ENCODE results near the gene PARD3.
A peak's percentile ranks its signal among the peaks of the same experiment; 100 is the strongest.

The PARD3 gene

DNA sequence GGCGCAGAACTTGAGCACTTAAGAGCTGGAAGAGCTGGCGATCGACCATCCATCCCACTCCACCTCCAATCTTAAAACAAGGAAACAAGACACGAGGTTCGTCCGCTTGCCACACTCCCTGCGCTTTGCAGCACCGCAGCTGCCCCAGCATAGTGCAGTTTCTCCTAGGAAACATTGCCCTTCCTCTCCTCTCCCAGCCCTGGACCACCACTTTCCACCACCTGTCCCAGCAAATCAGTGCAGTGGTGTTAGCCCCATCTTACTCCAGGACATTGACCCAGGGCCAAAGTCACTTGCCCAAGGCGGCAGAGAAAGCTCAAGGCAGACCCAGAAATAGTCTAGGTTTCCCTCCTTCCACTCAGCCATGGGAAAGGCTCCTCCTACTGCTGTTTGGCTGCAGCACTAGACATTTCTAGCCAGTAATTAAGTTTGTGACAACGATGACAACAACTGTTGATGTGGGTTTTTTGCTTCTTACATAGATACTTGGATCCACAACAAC lies 1.5 kb upstream of the PARD3 start:
- WGBS (ENCODE audit: extremely low coverage, insufficient coverage, insufficient read length), result no CpG with 5 or more reads among the region's 10 CpGs

DNA sequence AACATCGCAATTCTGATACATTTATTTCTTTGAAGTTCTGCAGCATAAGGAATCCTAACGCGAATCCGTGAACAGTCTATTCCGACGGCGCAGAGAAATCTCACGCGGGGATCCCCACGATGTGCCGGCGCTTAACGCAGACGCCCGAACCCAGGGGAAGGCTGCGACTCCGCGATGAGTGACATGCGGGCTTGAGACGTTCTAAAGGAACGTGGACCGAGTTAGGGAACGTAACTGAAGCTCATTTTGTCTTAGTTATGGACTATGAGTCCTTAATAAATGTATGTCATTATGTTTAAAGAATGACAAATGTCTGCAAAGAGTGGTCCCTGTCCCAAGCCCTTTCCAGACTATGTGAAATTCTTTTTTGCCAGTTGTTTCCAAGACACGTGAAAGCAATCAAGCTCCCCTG lies 995 bp upstream of the PARD3 start:
- Histone ChIP-seq H4K8ac (ENCODE audit: low read depth, low read length) (no peak overlapping the region), H3K36me3 (ENCODE audit: control insufficient read depth in 1 of 2, insufficient read depth in 2 of 2, low read length in 2 of 2) (no peaks in the 10 kb centered on the region), H3K27me3 (ENCODE audit: insufficient read depth, low read length) (no peaks in the 10 kb centered on the region), H3K18ac (ENCODE audit: low read length) (no peak overlapping the region), H3K14ac (ENCODE audit: low read length) (no peak overlapping the region), H3K4me1 (ENCODE audit: control insufficient read depth in 1 of 2, insufficient read depth in 2 of 2, low read length in 2 of 2) (peaks cover 0 to 6% of the 10 kb centered on the region in 2 experiments), H2BK5ac (ENCODE audit: low read depth, low read length, poor library complexity) (no peak overlapping the region), H4K12ac (ENCODE audit: low read depth, low read length) (no peak overlapping the region), H3K79me1 (ENCODE audit: low read length) (peaks cover 11% of the 10 kb centered on the region), H3K9ac (ENCODE audit: low read length) (no peak overlapping the region), H3K4ac (ENCODE audit: low read depth, low read length) (no peak overlapping the region), H3K4me3 (ENCODE audit: low read depth, low read length) (no peak overlapping the region), H2AK5ac (ENCODE audit: low read length) (no peak overlapping the region), H2BK12ac (ENCODE audit: low read length) (no peak overlapping the region), H3K23ac (ENCODE audit: low read length) (no peak overlapping the region), H3K79me2 (ENCODE audit: control insufficient read depth, insufficient read depth, low read length, poor library complexity) (peaks cover 13% of the 10 kb centered on the region), H2AFZ (ENCODE audit: insufficient read depth, low read length, poor library complexity) (no peak overlapping the region), H3K9me3 (ENCODE audit: insufficient read depth, low read depth, low read length) (no peaks in the 10 kb centered on the region), H3K4me2 (ENCODE audit: low read length) (peak overlapping the region; percentile 96), H3K27ac (ENCODE audit: low read depth, low read length) (no peak overlapping the region), H2BK120ac (ENCODE audit: insufficient read depth, low read length, poor library complexity) (no peak overlapping the region), H4K91ac (ENCODE audit: low read depth, low read length) (peak overlapping the region; percentile 34)
- DNase-seq, result peak; percentile 47 to 67
- WGBS (ENCODE audit: extremely low coverage, insufficient coverage, insufficient read length), result no CpG with 5 or more reads among the region's 24 CpGs

More for the DNA sequence above, 1.5 kb upstream of the PARD3 start:
- Histone ChIP-seq H3K79me2 (ENCODE audit: control insufficient read depth, insufficient read depth, low read length, poor library complexity) (peaks cover 13% of the 10 kb centered on the region), H2AK5ac (ENCODE audit: low read length) (no peak overlapping the region), H3K4me2 (ENCODE audit: low read length) (peak overlapping the region; percentile 96), H3K4me1 (ENCODE audit: control insufficient read depth in 1 of 2, insufficient read depth in 2 of 2, low read length in 2 of 2) (peaks cover 0 to 6% of the 10 kb centered on the region in 2 experiments), H3K4ac (ENCODE audit: low read depth, low read length) (no peak overlapping the region), H4K91ac (ENCODE audit: low read depth, low read length) (no peak overlapping the region), H3K4me3 (ENCODE audit: low read depth, low read length) (no peak overlapping the region), H3K23ac (ENCODE audit: low read length) (peak overlapping the region; percentile 18), H4K12ac (ENCODE audit: low read depth, low read length) (no peak overlapping the region), H2BK120ac (ENCODE audit: insufficient read depth, low read length, poor library complexity) (no peak overlapping the region), H2AFZ (ENCODE audit: insufficient read depth, low read length, poor library complexity) (no peak overlapping the region), H3K27me3 (ENCODE audit: insufficient read depth, low read length) (no peaks in the 10 kb centered on the region), H3K79me1 (ENCODE audit: low read length) (peaks cover 11% of the 10 kb centered on the region), H4K8ac (ENCODE audit: low read depth, low read length) (no peak overlapping the region), H2BK12ac (ENCODE audit: low read length) (no peak overlapping the region), H3K18ac (ENCODE audit: low read length) (no peak overlapping the region), H3K36me3 (ENCODE audit: control insufficient read depth in 1 of 2, insufficient read depth in 2 of 2, low read length in 2 of 2) (no peaks in the 10 kb centered on the region), H3K27ac (ENCODE audit: low read depth, low read length) (no peak overlapping the region), H2BK5ac (ENCODE audit: low read depth, low read length, poor library complexity) (no peak overlapping the region), H3K14ac (ENCODE audit: low read length) (no peak overlapping the region), H3K9me3 (ENCODE audit: insufficient read depth, low read depth, low read length) (no peaks in the 10 kb centered on the region), H3K9ac (ENCODE audit: low read length) (no peak overlapping the region)
- DNase-seq, result peak in 1 of 2 donors; percentile 52

DNA sequence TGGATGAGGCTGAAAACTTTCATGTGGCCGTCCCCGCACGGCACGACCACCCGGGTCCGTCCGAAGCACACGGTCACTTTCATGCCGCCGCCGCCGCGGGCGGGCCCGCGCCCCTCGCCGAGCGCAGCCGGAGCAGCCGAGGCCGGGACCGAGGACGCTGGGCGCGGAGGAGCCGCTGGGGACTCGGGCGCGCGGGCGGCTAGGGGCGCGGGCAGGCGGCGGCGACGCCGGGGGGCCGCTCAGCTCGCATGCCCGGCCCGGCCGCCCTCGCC lies 247 bp downstream of the PARD3 start:
- Histone ChIP-seq H2AK5ac (ENCODE audit: low read length) (no peak overlapping the region), H3K27ac (ENCODE audit: low read depth, low read length) (peak overlapping the region; percentile 86), H2BK120ac (ENCODE audit: insufficient read depth, low read length, poor library complexity) (peak overlapping the region; percentile 93), H3K79me1 (ENCODE audit: low read length) (peaks cover 11% of the 10 kb centered on the region), H3K36me3 (ENCODE audit: control insufficient read depth in 1 of 2, insufficient read depth in 2 of 2, low read length in 2 of 2) (no peaks in the 10 kb centered on the region), H3K27me3 (ENCODE audit: insufficient read depth, low read length) (no peaks in the 10 kb centered on the region), H3K4ac (ENCODE audit: low read depth, low read length) (peak overlapping the region; percentile 35), H3K14ac (ENCODE audit: low read length) (peak overlapping the region; percentile 94), H3K79me2 (ENCODE audit: control insufficient read depth, insufficient read depth, low read length, poor library complexity) (peaks cover 13% of the 10 kb centered on the region), H4K91ac (ENCODE audit: low read depth, low read length) (peak overlapping the region; percentile 96), H3K4me1 (ENCODE audit: control insufficient read depth in 1 of 2, insufficient read depth in 2 of 2, low read length in 2 of 2) (peaks cover 0 to 6% of the 10 kb centered on the region in 2 experiments), H3K23ac (ENCODE audit: low read length) (no peak overlapping the region), H3K18ac (ENCODE audit: low read length) (peak overlapping the region; percentile 91), H2BK12ac (ENCODE audit: low read length) (no peak overlapping the region), H3K9me3 (ENCODE audit: insufficient read depth, low read depth, low read length) (no peaks in the 10 kb centered on the region), H3K4me3 (ENCODE audit: low read depth, low read length) (peak overlapping the region; percentile 96), H3K9ac (ENCODE audit: low read length) (peak overlapping the region; percentile 85), H3K4me2 (ENCODE audit: low read length) (peak overlapping the region; percentile 83), H2AFZ (ENCODE audit: insufficient read depth, low read length, poor library complexity) (peak overlapping the region; percentile 90), H4K8ac (ENCODE audit: low read depth, low read length) (peak overlapping the region; percentile 86), H4K12ac (ENCODE audit: low read depth, low read length) (peak overlapping the region; percentile 79), H2BK5ac (ENCODE audit: low read depth, low read length, poor library complexity) (peak overlapping the region; percentile 89)
- DNase-seq, result no peak
- no CpG with 5 or more reads among the region's 45 CpGs for WGBS (ENCODE audit: extremely low coverage, insufficient coverage, insufficient read length)

DNA sequence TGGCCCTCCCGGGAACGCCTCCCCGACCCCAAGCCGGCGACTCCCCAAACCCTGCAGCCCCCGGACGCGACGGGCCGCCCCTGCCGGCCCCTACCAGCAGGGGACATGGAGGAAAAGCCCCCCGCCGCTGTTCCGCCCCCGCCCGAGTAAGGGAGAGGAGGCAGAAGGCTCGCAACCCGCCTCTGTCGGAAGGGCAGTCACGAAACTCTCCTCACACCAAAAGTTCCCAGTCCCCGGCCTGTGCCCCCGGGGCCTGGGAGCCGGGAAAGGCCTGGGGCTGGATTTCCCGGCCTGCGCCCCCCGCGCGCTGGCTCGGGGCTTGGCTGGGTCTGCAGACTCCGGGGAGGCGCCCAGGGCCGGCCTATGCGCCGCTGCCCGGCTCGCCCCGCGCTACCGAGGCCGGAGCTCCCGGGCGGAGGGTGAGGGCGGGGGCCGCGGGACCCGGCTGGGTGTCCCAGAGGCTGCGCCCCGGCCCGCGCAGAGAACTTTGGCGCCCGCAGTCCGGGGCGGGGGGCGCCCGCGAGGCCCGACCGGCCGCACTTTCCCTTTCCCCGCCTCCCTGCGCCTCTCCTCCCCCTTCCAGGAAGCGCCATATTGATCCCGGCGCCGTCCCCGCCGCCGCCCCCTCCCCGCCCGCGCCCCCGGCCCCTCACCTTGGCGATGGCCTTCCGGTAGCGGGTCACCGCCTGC lies 728 bp downstream of the PARD3 start:
- Histone ChIP-seq H3K14ac (ENCODE audit: low read length) (peak overlapping the region; percentile 94), H3K4me2 (ENCODE audit: low read length) (peak overlapping the region; percentile 83), H2AK5ac (ENCODE audit: low read length) (peak overlapping the region; percentile 9), H3K9me3 (ENCODE audit: insufficient read depth, low read depth, low read length) (no peaks in the 10 kb centered on the region), H3K9ac (ENCODE audit: low read length) (peak overlapping the region; percentile 88), H3K4ac (ENCODE audit: low read depth, low read length) (peak overlapping the region; percentile 35), H4K91ac (ENCODE audit: low read depth, low read length) (peak overlapping the region; percentile 96), H2BK12ac (ENCODE audit: low read length) (peak overlapping the region; percentile 23), H3K27me3 (ENCODE audit: insufficient read depth, low read length) (no peaks in the 10 kb centered on the region), H4K12ac (ENCODE audit: low read depth, low read length) (peak overlapping the region; percentile 81), H2AFZ (ENCODE audit: insufficient read depth, low read length, poor library complexity) (peak overlapping the region; percentile 90), H3K36me3 (ENCODE audit: control insufficient read depth in 1 of 2, insufficient read depth in 2 of 2, low read length in 2 of 2) (no peaks in the 10 kb centered on the region), H3K18ac (ENCODE audit: low read length) (peak overlapping the region; percentile 91), H2BK120ac (ENCODE audit: insufficient read depth, low read length, poor library complexity) (peak overlapping the region; percentile 93), H3K79me2 (ENCODE audit: control insufficient read depth, insufficient read depth, low read length, poor library complexity) (peaks cover 13% of the 10 kb centered on the region), H3K4me1 (ENCODE audit: control insufficient read depth in 1 of 2, insufficient read depth in 2 of 2, low read length in 2 of 2) (peaks cover 0 to 7% of the 10 kb centered on the region in 2 experiments), H3K27ac (ENCODE audit: low read depth, low read length) (peak overlapping the region; percentile 86), H3K4me3 (ENCODE audit: low read depth, low read length) (peak overlapping the region; percentile 96), H3K23ac (ENCODE audit: low read length) (no peak overlapping the region), H3K79me1 (ENCODE audit: low read length) (peaks cover 11% of the 10 kb centered on the region), H4K8ac (ENCODE audit: low read depth, low read length) (peak overlapping the region; percentile 86), H2BK5ac (ENCODE audit: low read depth, low read length, poor library complexity) (peak overlapping the region; percentile 91)
- WGBS (ENCODE audit: extremely low coverage, insufficient coverage, insufficient read length), result no CpG with 5 or more reads among the region's 77 CpGs
- peak in 1 of 2 donors; percentile 58 for DNase-seq

All from trophoblast cell (in vitro differentiated cells and primary cell).